ENCODE data around the gene HPRT1. TPM values are rescaled to one million over a fixed set of nuclear protein-coding genes. Genes with fewer than 3 reads are reported as not detected.

The HPRT1 gene
- total RNA-seq, 2 donors from 2014 or later = 6.6 to 9.6 TPM

GRCh38 chrX:134452596-134452995, 7.4 kb upstream of the HPRT1 start:
- DNase-seq (ENCODE audit: low spot score) = no peak
- no peaks in the 10 kb centered on the region for H3K36me3 ChIP-seq
- TF ChIP-seq, protein P1, sequence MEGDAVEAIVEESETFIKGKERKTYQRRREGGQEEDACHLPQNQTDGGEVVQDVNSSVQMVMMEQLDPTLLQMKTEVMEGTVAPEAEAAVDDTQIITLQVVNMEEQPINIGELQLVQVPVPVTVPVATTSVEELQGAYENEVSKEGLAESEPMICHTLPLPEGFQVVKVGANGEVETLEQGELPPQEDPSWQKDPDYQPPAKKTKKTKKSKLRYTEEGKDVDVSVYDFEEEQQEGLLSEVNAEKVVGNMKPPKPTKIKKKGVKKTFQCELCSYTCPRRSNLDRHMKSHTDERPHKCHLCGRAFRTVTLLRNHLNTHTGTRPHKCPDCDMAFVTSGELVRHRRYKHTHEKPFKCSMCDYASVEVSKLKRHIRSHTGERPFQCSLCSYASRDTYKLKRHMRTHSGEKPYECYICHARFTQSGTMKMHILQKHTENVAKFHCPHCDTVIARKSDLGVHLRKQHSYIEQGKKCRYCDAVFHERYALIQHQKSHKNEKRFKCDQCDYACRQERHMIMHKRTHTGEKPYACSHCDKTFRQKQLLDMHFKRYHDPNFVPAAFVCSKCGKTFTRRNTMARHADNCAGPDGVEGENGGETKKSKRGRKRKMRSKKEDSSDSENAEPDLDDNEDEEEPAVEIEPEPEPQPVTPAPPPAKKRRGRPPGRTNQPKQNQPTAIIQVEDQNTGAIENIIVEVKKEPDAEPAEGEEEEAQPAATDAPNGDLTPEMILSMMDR (IDR thresholded peaks at IDR 0.05) = no peak
- no peak overlapping the region for H3K4me3 ChIP-seq
- H3K27ac ChIP-seq = no peak overlapping the region
- H3K9me3 ChIP-seq = no peaks in the 10 kb centered on the region
- H3K27me3 ChIP-seq = no peaks in the 10 kb centered on the region
- H3K4me1 ChIP-seq = no peaks in the 10 kb centered on the region

DNA sequence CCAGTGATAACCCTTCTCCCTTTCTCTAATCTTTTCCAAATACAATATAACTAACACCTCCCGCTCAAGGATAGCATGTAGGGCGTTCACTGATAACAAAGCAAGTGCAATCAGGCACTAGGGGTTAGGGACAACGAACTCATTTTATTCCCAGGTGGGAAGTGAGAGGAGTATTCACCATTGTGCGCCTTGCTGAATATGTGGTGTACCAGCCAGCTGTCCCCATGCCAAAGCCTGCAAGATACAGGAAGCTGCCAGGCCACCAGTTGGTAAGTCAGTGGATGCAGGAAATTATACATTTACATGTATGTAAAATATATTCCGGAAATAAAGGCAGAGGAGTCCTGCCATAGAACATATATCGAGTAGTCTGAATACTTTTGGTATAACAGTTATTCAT, 6.3 kb upstream of the HPRT1 start:
- Histone ChIP-seq H3K27ac (no peak overlapping the region), H3K36me3 (no peaks in the 10 kb centered on the region), H3K4me1 (no peaks in the 10 kb centered on the region), H3K4me3 (no peak overlapping the region), H3K9me3 (no peaks in the 10 kb centered on the region), H3K27me3 (no peaks in the 10 kb centered on the region)
- DNase-seq (ENCODE audit: low spot score) = no peak
- TF ChIP-seq, protein P1 (IDR thresholded peaks at IDR 0.05) = no peak

- Histone ChIP-seq H3K9me3 (no peaks in the 10 kb centered on the region), H3K4me3 (no peak overlapping the region), H3K36me3 (no peaks in the 10 kb centered on the region), H3K27me3 (no peaks in the 10 kb centered on the region), H3K4me1 (no peaks in the 10 kb centered on the region), H3K27ac (no peak overlapping the region)
- TF ChIP-seq, protein P1 (IDR thresholded peaks at IDR 0.05) = no peak
- no peak for DNase-seq (ENCODE audit: low spot score)
Observed at GRCh38 chrX:134454506-134454905, 5.5 kb upstream of the HPRT1 start.

- H3K4me3 ChIP-seq = no peak overlapping the region
- DNase-seq (ENCODE audit: low spot score) = no peak
- TF ChIP-seq, protein P1 (IDR thresholded peaks at IDR 0.05) = no peak
- no peaks in the 10 kb centered on the region for H3K4me1 ChIP-seq
- no peaks in the 10 kb centered on the region for H3K36me3 ChIP-seq
- H3K27ac ChIP-seq = no peak overlapping the region
- H3K9me3 ChIP-seq = no peaks in the 10 kb centered on the region
- H3K27me3 ChIP-seq = no peaks in the 10 kb centered on the region
Observed at GRCh38 chrX:134457708-134458107, 2.3 kb upstream of the HPRT1 start.

DNA sequence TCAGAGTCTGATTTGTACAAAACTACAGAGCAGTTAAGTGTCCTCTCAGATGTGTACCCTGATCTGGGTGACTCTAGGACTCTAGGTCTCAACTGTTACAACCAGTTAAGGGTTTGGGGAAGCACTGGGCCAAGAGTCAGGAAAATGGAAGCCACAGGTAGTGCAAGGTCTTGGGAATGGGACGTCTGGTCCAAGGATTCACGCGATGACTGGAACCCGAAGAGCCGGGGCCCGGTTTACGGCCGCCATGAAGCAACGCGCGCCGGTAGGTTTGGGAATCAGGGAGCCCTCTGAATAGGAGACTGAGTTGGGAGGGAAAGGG, 321 bp upstream of the HPRT1 start:
- no peaks in the 10 kb centered on the region for H3K36me3 ChIP-seq
- TF ChIP-seq, protein P1 (IDR thresholded peaks at IDR 0.05) = no peak
- H3K27ac ChIP-seq = peak overlapping the region; percentile 75 to 83
- no peaks in the 10 kb centered on the region for H3K27me3 ChIP-seq
- no peaks in the 10 kb centered on the region for H3K4me1 ChIP-seq
- H3K9me3 ChIP-seq = no peaks in the 10 kb centered on the region
- peak overlapping the region; percentile 60 to 66 for H3K4me3 ChIP-seq
- no peak for DNase-seq (ENCODE audit: low spot score)

GRCh38 chrX:134460862-134461220, 876 bp downstream of the HPRT1 start:
- no peak overlapping the region for H3K27ac ChIP-seq
- TF ChIP-seq, protein P1 (IDR thresholded peaks at IDR 0.05) = no peak
- H3K27me3 ChIP-seq = no peaks in the 10 kb centered on the region
- no peaks in the 10 kb centered on the region for H3K9me3 ChIP-seq
- no peaks in the 10 kb centered on the region for H3K36me3 ChIP-seq
- DNase-seq (ENCODE audit: low spot score) = no peak
- H3K4me1 ChIP-seq = no peaks in the 10 kb centered on the region
- H3K4me3 ChIP-seq = peak overlapping the region; percentile 60 to 66
